PC-9 (cell line): Measurements from ENCODE around the gene PGAP3.

Experiments used
- CTCF ChIP-seq: fragments of 200-600 bp; sonication (generic); conservative IDR thresholded peaks from 2 replicates; pipeline ENCODE4 v1.6.1; 2017; ENCODE audit warnings: mixed run types, antibody characterized with exemption, mild to moderate bottlenecking, moderate library complexity
- EZH2 ChIP-seq: fragments of 200-600 bp; sonication (generic); IDR thresholded peaks from 2 replicates; pipeline ENCODE4 v1.8.0; 2017; ENCODE audit warnings: antibody characterized with exemption, low read depth

GRCh38 chr17:39628655-39629493 is 59.0 kb downstream of the PGAP3 start:
- TF ChIP-seq CTCF, result no peak
- no peak for TF ChIP-seq EZH2
